K562 (cell line): ENCODE data around the gene PLAC9.

Experiments used
- CTCF ChIP-seq, 3 experiments: IDR thresholded peaks in 2 of 3; conservative IDR thresholded peaks in 1 of 3; 2 replicates each; pipeline ENCODE4 v1.5.1; 2011 to 2012; ENCODE audit warnings: low read length in 3 of 3, mild to moderate bottlenecking in 3 of 3, control low read depth in 2 of 3, improper control_type of control experiment in 1 of 3, inconsistent platforms in 1 of 3, low read depth in 1 of 3, mixed read lengths in 1 of 3, moderate library complexity in 1 of 3; ENCODE audit not compliant: insufficient read depth in 2 of 3
- E2F4 ChIP-seq: sonication (generic); formaldehyde crosslinking; IDR thresholded peaks from 2 replicates; pipeline ENCODE4 v1.8.0; 2022; ENCODE audit warnings: mild to moderate bottlenecking, low read depth, missing genetic modification reagents
- EZH2 ChIP-seq: IDR thresholded peaks from 2 replicates; pipeline ENCODE4 v1.6.1; 2012; ENCODE audit warnings: low read depth, mild to moderate bottlenecking, inconsistent platforms, low read length, borderline replicate concordance
- FOSL1 ChIP-seq: fragments of 200-800 bp; sonication (Bioruptor generic); conservative IDR thresholded peaks from 2 replicates; pipeline ENCODE4 v1.6.1; 2016; ENCODE audit warnings: missing genetic modification characterization, missing compliant biosample characterization
- JUND ChIP-seq, 2 experiments: IDR thresholded peaks; 2 replicates in 1 of 2; 3 replicates in 1 of 2; pipeline ENCODE4 v1.6.1; 2011; ENCODE audit warnings: borderline replicate concordance in 2 of 2, low read depth in 2 of 2, low read length in 2 of 2, improper control_type of control experiment in 1 of 2, missing biosample characterization in 1 of 2, missing genetic modification characterization in 1 of 2, missing genetic modification reagents in 1 of 2
- NFXL1 ChIP-seq: fragments of 450-650 bp; formaldehyde crosslinking; IDR thresholded peaks from 2 replicates; pipeline ENCODE4 v1.4.0; 2021; ENCODE audit warnings: mild to moderate bottlenecking
- PHB2 ChIP-seq: fragments of 450-650 bp; IDR thresholded peaks from 2 replicates; pipeline ENCODE4 v1.6.1; 2017; ENCODE audit warnings: low read depth
- SIN3A ChIP-seq, 2 experiments: fragments of 150-350 bp in 1 of 2; IDR thresholded peaks; 2 replicates each; pipeline ENCODE4 v1.6.1; 2011 to 2016; ENCODE audit warnings: borderline replicate concordance in 2 of 2, low read depth in 2 of 2, low read length in 2 of 2, mild to moderate bottlenecking in 2 of 2, moderate library complexity in 2 of 2; ENCODE audit not compliant: control insufficient read depth in 1 of 2
- ZBTB33 ChIP-seq: sonication (generic); formaldehyde crosslinking; IDR thresholded peaks from 2 replicates; pipeline ENCODE4 v1.8.1; 2023; ENCODE audit warnings: mild to moderate bottlenecking, missing genetic modification reagents
- ZNF583 ChIP-seq: fragments of 250-450 bp; sonication (Bioruptor Pico); IDR thresholded peaks from 2 replicates; pipeline ENCODE4 v1.4.0; 2020

GRCh38 chr10:80146918-80147317 lies 14.4 kb downstream of the PLAC9 start:
- TF ChIP-seq SIN3A (IDR thresholded peaks at IDR 0.05; ENCODE audit: borderline replicate concordance in 2 of 2, control insufficient read depth in 1 of 2, low read depth in 2 of 2, low read length in 2 of 2): no peak
- TF ChIP-seq NFXL1 (CRISPR knock-in tag): no peak
- TF ChIP-seq PHB2: no peak
- TF ChIP-seq E2F4 (CRISPR knock-in tag): no peak
- TF ChIP-seq CTCF (IDR thresholded peaks at IDR 0.05 in 2 of 3, conservative IDR thresholded peaks at IDR 0.05 in 1 of 3; ENCODE audit: insufficient read depth in 2 of 3, low read depth in 1 of 3, low read length in 3 of 3): no peak
- no peak for TF ChIP-seq ZNF583 (CRISPR knock-in tag)
- no peak for TF ChIP-seq FOSL1
- TF ChIP-seq EZH2: no peak
- TF ChIP-seq ZBTB33: no peak
- no peak for TF ChIP-seq JUND (IDR thresholded peaks at IDR 0.05; ENCODE audit: borderline replicate concordance, low read depth, low read length)
- TF ChIP-seq JUND (tag; IDR thresholded peaks at IDR 0.05; ENCODE audit: borderline replicate concordance, low read depth, low read length): no peak
